HG02852 (cell line): Measurements from ENCODE around the gene PACS1.

Experiments
- ATAC-seq: cut with Tn5 transposase; IDR thresholded peaks from one replicate; pipeline ENCODE4 v1.9.1; 2021; ENCODE audit warnings: mild to moderate bottlenecking, moderate library complexity; ENCODE audit not compliant: unreplicated experiment

PACS1 gene

GRCh38 chr11:66282468-66283455, 212.7 kb downstream of the PACS1 start:
- ATAC-seq, result peak; percentile 75

DNA sequence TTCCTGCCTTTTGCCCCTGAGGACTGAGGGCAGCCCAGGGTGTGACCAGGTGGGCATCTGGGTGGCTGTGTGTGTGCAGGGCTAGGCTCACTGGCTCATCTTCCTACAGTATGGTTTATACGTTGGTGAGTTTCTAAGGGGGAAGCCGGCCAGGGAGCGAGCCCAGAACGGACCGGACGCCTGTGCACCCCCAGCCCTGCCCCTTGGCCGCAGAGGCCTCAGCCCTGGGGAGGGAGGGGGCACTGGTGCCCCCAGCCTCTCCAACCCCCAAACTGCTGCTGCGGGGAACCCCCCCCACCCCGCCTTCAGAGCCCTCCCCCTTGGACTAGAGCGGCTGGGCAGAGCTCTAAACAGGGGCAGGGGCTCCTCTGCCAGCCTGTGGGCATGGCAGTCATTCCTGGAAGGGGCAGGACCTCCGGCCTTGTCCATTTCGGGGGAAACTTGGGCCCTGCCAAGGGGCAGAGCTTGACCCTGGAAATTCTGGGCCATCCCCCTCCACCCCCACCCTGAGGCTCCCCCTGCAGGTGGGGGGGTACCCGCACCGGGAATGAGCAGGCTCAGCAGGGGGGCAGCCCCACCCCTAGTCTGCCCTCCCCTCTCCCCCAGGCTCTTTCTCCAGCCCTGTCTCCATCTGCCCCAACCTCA, 213.5 kb downstream of the PACS1 start:
- ATAC-seq, result no peak

GRCh38 chr11:66284526-66285078, 214.5 kb downstream of the PACS1 start:
- no peak for ATAC-seq

DNA sequence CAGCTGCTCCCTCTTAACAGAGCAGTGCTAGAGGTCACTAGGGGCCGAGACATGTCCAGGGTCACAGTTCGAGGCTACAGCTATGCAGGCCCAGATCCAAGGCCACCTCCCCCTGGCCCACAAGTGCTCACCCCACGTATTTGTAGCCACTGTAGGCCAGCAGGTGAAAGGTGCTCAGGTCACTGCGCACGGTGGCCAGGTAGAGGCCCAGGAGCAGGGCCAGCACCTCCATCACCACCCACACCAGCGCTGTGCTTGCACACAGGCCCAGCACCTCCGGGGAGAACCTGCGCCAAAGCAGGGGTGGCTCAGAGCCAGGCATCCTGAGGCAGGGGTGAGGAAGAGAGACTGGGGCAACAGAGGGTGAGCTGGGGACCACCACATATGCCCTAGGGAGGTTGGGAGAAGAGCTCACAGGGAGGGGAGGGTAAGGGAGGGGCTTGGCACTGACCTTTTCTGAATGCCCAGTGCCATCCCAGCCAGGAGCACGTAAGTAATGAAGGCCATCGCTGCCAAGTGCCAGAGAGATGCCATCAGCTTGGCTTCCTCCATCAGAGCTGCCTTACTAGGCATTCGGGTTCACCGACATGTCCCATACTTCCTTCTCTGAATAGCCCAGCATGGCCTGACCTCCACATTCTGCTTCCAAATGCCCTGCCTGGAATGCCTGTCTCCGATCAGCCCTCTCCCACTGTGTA, 215.3 kb downstream of the PACS1 start:
- no peak for ATAC-seq

GRCh38 chr11:66286699-66287098, 216.6 kb downstream of the PACS1 start:
- ATAC-seq, result no peak

DNA sequence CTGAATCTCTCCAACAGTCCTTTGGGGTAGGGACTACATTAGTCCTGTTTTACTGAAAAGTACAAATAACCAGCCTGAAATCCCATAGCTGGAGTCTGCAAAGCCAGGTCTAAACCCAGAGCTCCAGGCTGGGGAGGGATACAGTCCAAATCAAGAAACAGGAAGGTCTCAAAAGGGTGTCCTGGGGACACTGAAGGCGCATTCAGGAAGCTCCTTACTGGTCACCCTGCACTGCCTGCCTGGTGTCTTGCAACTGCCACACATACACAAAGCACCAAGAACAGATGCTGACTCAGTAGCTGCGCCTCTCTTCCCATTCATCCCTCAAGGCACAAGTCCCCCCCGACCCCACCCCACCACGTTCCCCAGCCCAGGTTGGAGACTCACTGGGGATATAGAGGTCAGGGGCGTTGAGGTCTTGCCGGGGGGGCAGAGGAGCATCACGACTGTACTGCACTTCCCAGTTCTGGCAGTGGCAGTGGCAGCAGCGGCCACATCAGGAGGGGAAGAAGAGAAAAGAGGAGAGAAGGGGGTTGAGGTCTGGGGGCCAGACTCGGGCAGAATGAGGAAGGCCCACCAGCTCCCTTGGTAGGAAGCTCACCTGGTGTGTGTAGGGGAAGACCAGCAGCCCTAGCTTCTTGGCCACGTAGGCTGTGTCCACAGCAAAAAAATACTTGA, 217.3 kb downstream of the PACS1 start:
- ATAC-seq, result no peak

GRCh38 chr11:66287889-66288670, 218.0 kb downstream of the PACS1 start:
- ATAC-seq, result no peak

DNA sequence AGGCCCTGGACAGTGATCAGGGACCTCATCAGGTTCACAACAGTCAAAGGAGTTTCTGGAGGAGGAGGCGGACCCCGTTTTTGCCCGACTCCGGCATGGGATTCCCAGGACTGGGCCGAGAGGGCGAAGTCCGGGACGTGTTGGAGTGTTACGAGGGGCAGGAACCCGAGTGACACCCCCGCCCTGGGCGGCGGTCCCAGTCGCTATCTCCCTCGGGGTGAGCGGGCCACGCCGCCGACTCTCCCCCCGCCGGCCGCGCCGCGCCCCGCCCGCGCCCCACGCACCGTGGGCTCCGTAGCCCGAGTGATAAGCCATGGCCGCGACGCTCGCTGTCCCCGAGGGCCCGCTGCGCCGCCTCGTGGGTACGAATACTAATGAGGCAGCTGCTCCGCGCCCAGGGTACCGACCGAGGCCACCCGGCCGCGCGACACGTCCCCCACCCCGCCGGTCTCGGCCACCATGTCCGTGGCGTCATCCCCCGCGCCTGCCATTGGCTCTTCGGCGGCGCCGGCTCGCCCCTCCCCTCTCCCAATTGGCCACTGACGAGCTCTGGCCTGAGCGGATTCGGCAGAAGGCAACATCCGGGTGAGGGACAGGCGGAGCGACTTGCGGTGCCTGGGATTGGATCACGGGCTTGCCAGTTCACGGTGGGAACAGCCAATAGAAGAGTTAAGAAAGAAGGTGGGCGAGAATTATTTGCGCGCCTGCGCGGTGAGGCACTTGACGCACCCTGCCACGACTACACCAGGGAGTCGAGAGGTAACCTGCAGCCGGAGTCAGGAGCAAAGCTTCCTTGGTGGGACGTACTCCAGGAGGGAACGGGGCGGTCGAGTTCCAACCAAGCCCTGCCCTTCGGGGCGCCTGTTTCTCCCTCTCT, 218.8 kb downstream of the PACS1 start, which contains the start of gene YIF1A:
YIF1A (minus strand) TSS at position 473 of the 877 bp plus-strand sequence; CDS start at position 315, 158 bp downstream.
- ATAC-seq, result peak; percentile 92

- ATAC-seq, result peak; percentile 40
These were observed 219.7 kb downstream of the PACS1 start for GRCh38 chr11:66289548-66290329.

DNA sequence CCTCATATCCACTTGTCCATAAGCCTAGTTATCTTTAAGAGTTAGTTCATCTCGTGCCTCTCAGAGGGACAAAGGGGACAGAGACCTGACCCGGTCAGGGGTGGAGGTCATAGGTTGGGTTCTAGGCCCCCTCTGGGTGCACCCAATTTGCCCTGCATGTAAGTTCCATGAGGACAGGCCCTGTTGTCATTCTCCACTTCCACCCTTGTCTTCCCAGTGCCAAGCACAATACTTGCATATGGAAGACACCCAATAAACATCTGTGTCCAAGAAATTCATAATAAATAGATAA, 220.2 kb downstream of the PACS1 start:
- ATAC-seq, result no peak

DNA sequence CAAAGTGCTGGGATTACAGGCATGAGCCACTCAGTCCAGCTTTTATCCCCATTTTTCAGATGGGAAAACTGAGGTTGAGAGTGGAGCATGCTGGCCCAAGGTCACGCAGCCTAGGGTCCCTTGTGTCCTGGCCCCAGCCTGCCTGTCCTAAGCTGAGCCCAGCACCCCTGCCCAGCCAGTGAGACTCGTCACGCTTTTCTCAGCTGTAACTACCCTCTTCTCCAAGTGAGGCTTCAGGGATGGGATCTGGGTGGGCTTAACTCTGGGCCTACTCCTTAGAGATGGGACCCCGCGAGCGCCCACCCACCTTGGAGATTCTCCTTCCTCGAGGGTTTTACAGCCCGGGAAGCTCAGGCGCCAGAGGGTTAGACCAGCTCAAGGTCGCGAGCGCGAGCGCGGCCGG, 221.2 kb downstream of the PACS1 start:
- ATAC-seq, result no peak

- ATAC-seq, result no peak
These were observed 221.9 kb downstream of the PACS1 start, which contains the start of gene TMEM151A for GRCh38 chr11:66291706-66292542. Gene TMEM151A, plus strand, starts transcription at chr11:66291894. Its CDS starts 120 bp downstream, at chr11:66292014.

- ATAC-seq, result no peak
These were observed 222.7 kb downstream of the PACS1 start for GRCh38 chr11:66292543-66293332.

DNA sequence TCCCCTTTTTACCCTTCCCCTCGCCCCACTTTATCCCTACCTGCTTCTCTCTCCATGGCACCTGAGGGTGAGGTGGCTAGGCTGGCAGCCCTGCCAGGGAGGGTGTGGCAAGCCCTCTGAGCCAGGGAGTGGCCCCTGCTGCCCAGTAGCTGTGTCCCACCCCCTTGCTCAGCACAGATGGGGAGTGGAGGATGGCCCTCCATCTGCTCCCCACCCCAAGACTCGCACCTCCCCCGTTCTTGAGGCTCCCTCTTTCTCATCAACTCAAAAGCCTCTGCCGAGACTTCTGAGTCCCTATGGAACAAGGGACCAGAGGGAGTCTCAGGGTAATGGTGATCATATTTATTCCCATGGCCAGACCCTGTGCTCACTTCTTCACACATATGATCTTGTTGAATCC, 223.3 kb downstream of the PACS1 start:
- ATAC-seq, result no peak

DNA sequence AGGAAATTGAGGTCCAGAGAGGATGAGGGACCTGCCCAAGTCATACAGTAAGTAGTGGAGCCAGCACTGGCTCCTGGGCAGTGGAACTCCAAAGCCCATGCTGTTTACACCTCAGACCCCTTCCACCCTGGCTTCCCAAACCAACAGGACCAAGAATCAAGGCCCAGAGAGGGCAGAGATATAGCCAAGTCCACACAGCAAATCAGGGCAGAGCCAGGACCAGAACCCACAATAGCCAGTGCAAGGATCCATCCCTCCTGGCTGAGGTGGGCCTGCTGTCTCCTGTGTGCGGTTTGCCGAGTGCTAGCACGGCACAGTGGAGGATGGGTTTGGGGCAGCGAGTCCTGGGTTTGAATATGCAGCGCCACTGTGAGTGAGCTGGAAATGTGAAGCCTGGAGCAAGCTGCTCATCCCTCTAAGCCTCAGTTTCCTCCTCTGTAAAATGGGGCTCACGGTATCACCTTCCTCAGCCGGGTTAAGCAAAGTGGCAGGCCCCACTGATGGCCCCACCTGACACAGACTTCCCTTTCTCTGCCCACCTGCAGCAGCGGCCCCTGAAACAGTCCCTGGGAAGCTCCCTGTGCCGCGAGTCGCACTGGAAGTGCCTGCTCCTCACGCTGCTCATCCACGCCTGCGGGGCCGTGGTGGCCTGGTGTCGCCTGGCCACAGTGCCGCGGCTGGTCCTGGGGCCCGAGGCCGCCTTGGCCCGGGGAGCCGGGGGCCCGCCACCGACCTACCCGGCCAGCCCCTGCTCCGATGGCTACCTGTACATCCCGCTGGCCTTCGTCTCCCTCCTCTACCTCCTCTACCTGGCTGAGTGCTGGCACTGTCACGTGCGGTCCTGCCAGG, 223.9 kb downstream of the PACS1 start:
- ATAC-seq, result no peak
